IMR-90 (cell line): Measurements from ENCODE around the gene PP2D1. TPM values are rescaled to one million over a fixed set of nuclear protein-coding genes. Genes with fewer than 3 reads are reported as not detected.

Source experiments
- ATAC-seq: fragments of 200-7000 bp; cut with Tn5 transposase; 2 replicates; pipeline ENCODE4 v1.9.1; 2020; ENCODE audit warnings: low read depth, mild to moderate bottlenecking, moderate library complexity
- BruUV-seq: library from RNA; stranded (reverse); fragments of 400-500 nt; replicated peaks from 2 replicates; lab custom pipeline; 2021; lab: Mats Ljungman, UMichigan
- CTCF ChIA-PET: fragments of 300-600 bp; formaldehyde crosslinking; extraction: SDS; loops from one replicate; lab custom pipeline; 2021; ENCODE audit warnings: antibody characterized with exemption; lab: Yijun Ruan, JAX
- POLR2A ChIA-PET: fragments of 300-600 bp; sonication (Branson Sonifier 250); formaldehyde crosslinking; loops from one replicate; lab custom pipeline; 2022; ENCODE audit warnings: antibody characterized with exemption; ENCODE audit not compliant: unreplicated experiment; lab: Charles Lee
- DNase-seq: peaks from one replicate; pipeline ENCODE4 v3.0.0; 2013
- H2AFZ ChIP-seq: replicated peaks from 2 replicates; pipeline ENCODE3; 2013; ENCODE audit warnings: low read length, mild to moderate bottlenecking; ENCODE audit not compliant: poor library complexity
- H2AK5ac ChIP-seq: 2 replicates; pipeline ENCODE4 v1.6.1; 2013; ENCODE audit warnings: low read depth, low read length, inconsistent platforms
- H2AK9ac ChIP-seq: replicated peaks from 2 replicates; pipeline ENCODE3; 2013; ENCODE audit warnings: mild to moderate bottlenecking, low read depth, low read length, moderate library complexity; ENCODE audit not compliant: poor library complexity
- H2BK120ac ChIP-seq: 2 replicates; pipeline ENCODE4 v1.6.1; 2013; ENCODE audit warnings: low read depth, low read length, inconsistent platforms
- H2BK15ac ChIP-seq: 3 replicates; pipeline ENCODE4 v1.6.1; 2013; ENCODE audit warnings: low read depth, low read length, inconsistent platforms
- H2BK20ac ChIP-seq: 2 replicates; pipeline ENCODE4 v1.6.1; 2013; ENCODE audit warnings: low read depth, mild to moderate bottlenecking, inconsistent platforms, low read length, moderate library complexity
- H2BK5ac ChIP-seq: 2 replicates; pipeline ENCODE4 v1.6.1; 2013; ENCODE audit warnings: mild to moderate bottlenecking, low read depth, low read length, inconsistent platforms; ENCODE audit not compliant: poor library complexity, severe bottlenecking
- H3K14ac ChIP-seq: replicated peaks from 2 replicates; pipeline ENCODE4 v1.6.1; 2013; ENCODE audit warnings: low read depth, low read length, inconsistent platforms
- H3K18ac ChIP-seq: 2 replicates; pipeline ENCODE4 v1.6.1; 2013; ENCODE audit warnings: low read depth, low read length, control low read depth
- H3K23ac ChIP-seq: 2 replicates; pipeline ENCODE4 v1.6.1; 2013; ENCODE audit warnings: low read depth, low read length, inconsistent platforms
- H3K27ac ChIP-seq: 2 replicates; pipeline ENCODE4 v1.5.1; 2013; ENCODE audit warnings: mild to moderate bottlenecking, control low read depth, low read length; ENCODE audit not compliant: insufficient read depth
- H3K27me3 ChIP-seq: 2 replicates; pipeline ENCODE4 v1.6.1; 2013; ENCODE audit warnings: low read length; ENCODE audit not compliant: control insufficient read depth, insufficient read depth
- H3K36me3 ChIP-seq: 2 replicates; pipeline ENCODE4 v1.6.1; 2013; ENCODE audit warnings: low read length, mixed read lengths; ENCODE audit not compliant: control insufficient read depth, insufficient read depth
- H3K4ac ChIP-seq: 2 replicates; pipeline ENCODE4 v1.6.1; 2013; ENCODE audit warnings: low read depth, low read length, inconsistent platforms
- H3K4me1 ChIP-seq: 2 replicates; pipeline ENCODE4 v1.6.1; 2013; ENCODE audit warnings: low read length, mixed read lengths; ENCODE audit not compliant: control insufficient read depth, insufficient read depth
- H3K4me2 ChIP-seq: 2 replicates; pipeline ENCODE4 v1.6.1; 2013; ENCODE audit warnings: low read depth, mild to moderate bottlenecking, control low read depth, low read length, moderate library complexity
- H3K4me3 ChIP-seq: 2 replicates; pipeline ENCODE4 v1.5.1; 2013; ENCODE audit warnings: low read depth, mild to moderate bottlenecking, control low read depth, low read length, moderate library complexity; ENCODE audit not compliant: insufficient read depth
- H3K56ac ChIP-seq: 2 replicates; pipeline ENCODE4 v1.6.1; 2013; ENCODE audit warnings: low read length, inconsistent platforms; ENCODE audit not compliant: insufficient read depth; ENCODE audit errors: extremely low read depth
- H3K79me1 ChIP-seq, 2 experiments: 2 replicates each; pipeline ENCODE4 v1.6.1; 2013; ENCODE audit warnings: low read length in 2 of 2, inconsistent platforms in 1 of 2, low read depth in 1 of 2
- H3K9ac ChIP-seq: 2 replicates; pipeline ENCODE4 v1.6.1; 2013; ENCODE audit warnings: low read depth, low read length, control low read depth
- H3K9me1 ChIP-seq: 2 replicates; pipeline ENCODE4 v1.6.1; 2013; ENCODE audit warnings: low read length, inconsistent platforms; ENCODE audit not compliant: insufficient read depth
- H3K9me3 ChIP-seq: 2 replicates; pipeline ENCODE4 v1.6.1; 2013; ENCODE audit warnings: low read length; ENCODE audit not compliant: control insufficient read depth, insufficient read depth
- H4K20me1 ChIP-seq: 2 replicates; pipeline ENCODE4 v1.6.1; 2013; ENCODE audit warnings: low read length, inconsistent platforms; ENCODE audit not compliant: insufficient read depth
- H4K5ac ChIP-seq: 2 replicates; pipeline ENCODE4 v1.6.1; 2013; ENCODE audit warnings: mild to moderate bottlenecking, low read depth, low read length, control low read depth
- H4K8ac ChIP-seq, 2 experiments: 2 replicates each; pipeline ENCODE4 v1.6.1; 2013; ENCODE audit warnings: low read depth in 2 of 2, low read length in 2 of 2, control low read depth in 1 of 2, inconsistent platforms in 1 of 2
- H4K91ac ChIP-seq: 2 replicates; pipeline ENCODE4 v1.6.1; 2013; ENCODE audit warnings: low read depth, low read length, inconsistent platforms; ENCODE audit not compliant: insufficient read depth
- CEBPB ChIP-seq: IDR thresholded peaks from 2 replicates; pipeline ENCODE4 v1.6.1; 2012; ENCODE audit warnings: low read depth, low read length, improper control_type of control experiment
- CTCF ChIP-seq: conservative IDR thresholded peaks from 2 replicates; pipeline ENCODE4 v1.5.1; 2012; ENCODE audit warnings: mild to moderate bottlenecking, low read depth, low read length, improper control_type of control experiment
- FOS ChIP-seq: fragments of 150-350 bp; IDR thresholded peaks from 2 replicates; pipeline ENCODE4 v1.6.1; 2016; ENCODE audit warnings: low read depth, low read length
- MAZ ChIP-seq: IDR thresholded peaks from 2 replicates; pipeline ENCODE4 v1.6.1; 2012; ENCODE audit warnings: low read depth, mild to moderate bottlenecking, low read length, improper control_type of control experiment, moderate library complexity, borderline replicate concordance
- USF2 ChIP-seq: fragments of 150-350 bp; IDR thresholded peaks from 2 replicates; pipeline ENCODE4 v1.6.1; 2017; ENCODE audit warnings: mild to moderate bottlenecking, antibody characterized with exemption, low read length, low read depth
- WGBS, 2 experiments: methylation state at CpG; one replicate each; pipeline versions ENCODE4 v1.1.5 to v1.1.7; 2013; ENCODE audit warnings: missing lambda C conversion rate in 2 of 2; ENCODE audit not compliant: insufficient read length in 1 of 2; ENCODE audit errors: extremely low coverage in 2 of 2; 5-methylcytosine and 5-hydroxymethylcytosine counted together
- dilution Hi-C: fragments of 300-500 bp; cut with HindIII; formaldehyde crosslinking; loops from one replicate; pipeline ENCODE4 v1.14.3; 2018; ENCODE audit warnings: low sequenced_read_pairs; ENCODE audit not compliant: unreplicated experiment
- in situ Hi-C: fragments of 300-500 bp; cut with MboI; formaldehyde crosslinking; loops from 3 replicates; pipeline ENCODE4 v1.14.3; 2019; ENCODE audit warnings: low sequenced_read_pairs, inconsistent platforms, mixed read lengths
- intact Hi-C: fragments of 100-400 bp; cut with micrococcal nuclease; formaldehyde crosslinking; loops from 2 replicates; pipeline ENCODE4 v1.10.0; 2022
- polyA plus RNA-seq, 3 experiments: library from polyadenylated mRNA; depleted of rRNA; stranded (reverse); fragments of >200 nt; gene quantifications; 2 replicates each; pipeline ENCODE4 v1.2.3, GENCODE V29; 2012; ENCODE audit warnings: low replicate concordance in 1 of 3
- total RNA-seq: library from RNA; depleted of rRNA; stranded (reverse); fragments of >200 nt; gene quantifications from 2 replicates; pipeline ENCODE4 v1.2.3, GENCODE V29; 2012

PP2D1 gene
- total and polyA plus RNA-seq, 2 of the 4 experiments (the other 2 are of a cell fraction) = not detected

- Histone ChIP-seq H3K4me1 (peaks cover 6% of the 10 kb centered on the region; the same call in 1 of the 2 replicates), H3K9ac (peak overlapping the region; percentile 87), H4K20me1 (peaks cover 32% of the 10 kb centered on the region), H3K18ac (peak overlapping the region; percentile 64), H2BK15ac (peak overlapping the region; percentile 68; the same call in 1 of the 3 replicates), H2AFZ (peak overlapping the region; percentile 92), H3K36me3 (peaks cover 10% of the 10 kb centered on the region), H3K56ac (peak overlapping the region; percentile 33), H4K8ac (peak overlapping the region; percentile 79 to 81), H2BK20ac (no peak overlapping the region), H3K27me3 (no peaks in the 10 kb centered on the region), H3K14ac (peak overlapping the region; percentile 95), H3K4me3 (peak overlapping the region; percentile 95), H3K9me1 (no peaks in the 10 kb centered on the region; the same call in 1 of the 2 replicates), H4K91ac (peak overlapping the region; percentile 85), H3K27ac (peak overlapping the region; percentile 88), H3K4me2 (peak overlapping the region; percentile 100), H2BK5ac (peak overlapping the region; percentile 89), H2AK5ac (peak overlapping the region; percentile 89), H2AK9ac (peak overlapping the region; percentile 100), H3K79me1 (peaks cover 5 to 20% of the 10 kb centered on the region in 2 experiments; a peak in 3 of 4 replicates), H4K5ac (peak overlapping the region; percentile 45), H2BK120ac (peak overlapping the region; percentile 28; the same call in 1 of the 2 replicates), H3K23ac (peak overlapping the region; percentile 59), H3K4ac (peak overlapping the region; percentile 87), H3K9me3 (no peaks in the 10 kb centered on the region)
- BruUV-seq = TSS peak; percentile 39
- ATAC-seq (peak; percentile 37), DNase-seq (peak; percentile 41)
- in situ Hi-C loops (loop anchor here (10.0 kb wide), 1 partner anchor 237 kb away; the partner anchor contains the start of gene SGO1), dilution Hi-C loops (no loop called here), intact Hi-C loops (loop anchor here (1.0 to 5.0 kb wide), 3 partner anchors 58 to 240 kb away; partner anchors contain the start of genes KAT2B and SGO1)
- CTCF ChIA-PET = no interaction called here
- POLR2A ChIA-PET = interaction anchor here (0.6 kb wide), 1 partner anchor 246 kb away, joined by 3 read pairs; no protein-coding TSS in a partner anchor
- TF ChIP-seq CTCF (no peak), CEBPB (no peak), FOS (0 out of 2 replicates have a peak, but pooled peaks have one; percentile 36), USF2 (no peak), MAZ (no peak)
- 0% methylated on average over 3 of the region's 30 CpGs; no CpG with 5 or more reads in 1 of the 2 experiments for WGBS, 2 experiments
Observed at GRCh38 chr3:19947549-19948225, 64.4 kb downstream of the PP2D1 start.
